HCT116 (cell line): ENCODE measurements around the gene FAM81A.

Experiments used
- POLR2A ChIP-seq: IDR thresholded peaks from 2 replicates; pipeline ENCODE4 v1.7.0; 2011; ENCODE audit warnings: borderline replicate concordance; ENCODE audit not compliant: insufficient read depth, insufficient read length; ENCODE audit errors: extremely low read depth
- SIN3A ChIP-seq: IDR thresholded peaks from 2 replicates; pipeline ENCODE4 v1.6.1; 2012; ENCODE audit warnings: low read depth
- TF ChIP-seq, protein P1 (sequence below): IDR thresholded peaks from 2 replicates; pipeline ENCODE4 v1.6.1; 2012
- TF ChIP-seq, protein P2 (sequence below), 3 experiments: fragments of 200-600 bp in 1 of 3; sonication (generic) in 1 of 3; IDR thresholded peaks in 2 of 3; conservative IDR thresholded peaks in 1 of 3; 2 replicates each; pipeline ENCODE4 v1.5.1; 2012 to 2017; ENCODE audit warnings: low read depth in 2 of 3, low read length in 2 of 3, antibody characterized with exemption in 1 of 3, borderline replicate concordance in 1 of 3, control low read depth in 1 of 3, mild to moderate bottlenecking in 1 of 3, mixed read lengths in 1 of 3, mixed run types in 1 of 3, moderate library complexity in 1 of 3; ENCODE audit not compliant: insufficient read depth in 1 of 3

DNA sequence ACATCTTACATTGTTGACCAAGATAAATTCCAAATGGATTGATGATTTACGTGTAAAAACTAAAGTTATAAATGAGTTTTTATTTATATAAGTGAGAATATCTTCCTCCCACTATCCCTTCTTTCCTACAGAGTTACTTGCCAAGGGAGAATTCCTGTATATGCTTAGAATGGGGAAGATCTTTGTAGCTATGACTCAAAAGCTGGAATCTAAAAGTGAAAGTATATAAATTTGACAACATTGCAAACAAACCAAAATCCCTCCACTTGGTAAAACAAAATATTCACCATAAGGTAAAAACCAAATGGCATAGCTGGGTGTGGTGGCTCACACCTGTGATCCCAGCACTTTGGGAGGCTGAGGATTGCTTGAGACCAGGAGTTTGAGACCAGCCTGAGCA, 120.9 kb downstream of the FAM81A start:
- TF ChIP-seq SIN3A (no peak), POLR2A (no peak)
- TF ChIP-seq, protein P1, sequence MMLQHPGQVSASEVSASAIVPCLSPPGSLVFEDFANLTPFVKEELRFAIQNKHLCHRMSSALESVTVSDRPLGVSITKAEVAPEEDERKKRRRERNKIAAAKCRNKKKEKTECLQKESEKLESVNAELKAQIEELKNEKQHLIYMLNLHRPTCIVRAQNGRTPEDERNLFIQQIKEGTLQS: no peak
- TF ChIP-seq, protein P2, sequence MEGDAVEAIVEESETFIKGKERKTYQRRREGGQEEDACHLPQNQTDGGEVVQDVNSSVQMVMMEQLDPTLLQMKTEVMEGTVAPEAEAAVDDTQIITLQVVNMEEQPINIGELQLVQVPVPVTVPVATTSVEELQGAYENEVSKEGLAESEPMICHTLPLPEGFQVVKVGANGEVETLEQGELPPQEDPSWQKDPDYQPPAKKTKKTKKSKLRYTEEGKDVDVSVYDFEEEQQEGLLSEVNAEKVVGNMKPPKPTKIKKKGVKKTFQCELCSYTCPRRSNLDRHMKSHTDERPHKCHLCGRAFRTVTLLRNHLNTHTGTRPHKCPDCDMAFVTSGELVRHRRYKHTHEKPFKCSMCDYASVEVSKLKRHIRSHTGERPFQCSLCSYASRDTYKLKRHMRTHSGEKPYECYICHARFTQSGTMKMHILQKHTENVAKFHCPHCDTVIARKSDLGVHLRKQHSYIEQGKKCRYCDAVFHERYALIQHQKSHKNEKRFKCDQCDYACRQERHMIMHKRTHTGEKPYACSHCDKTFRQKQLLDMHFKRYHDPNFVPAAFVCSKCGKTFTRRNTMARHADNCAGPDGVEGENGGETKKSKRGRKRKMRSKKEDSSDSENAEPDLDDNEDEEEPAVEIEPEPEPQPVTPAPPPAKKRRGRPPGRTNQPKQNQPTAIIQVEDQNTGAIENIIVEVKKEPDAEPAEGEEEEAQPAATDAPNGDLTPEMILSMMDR (IDR thresholded peaks at IDR 0.05 in 2 of 3, conservative IDR thresholded peaks at IDR 0.05 in 1 of 3; ENCODE audit: borderline replicate concordance in 1 of 3, insufficient read depth in 1 of 3, low read depth in 2 of 3, low read length in 2 of 3): no peak
